OCI-LY1 (cell line): ENCODE results near the gene ANK3.

Experiments used
- EZH2 ChIP-seq: fragments of 200-600 bp; sonication (generic), shearing (Covaris generic); IDR thresholded peaks from 2 replicates; pipeline ENCODE4 v1.8.0; 2017; ENCODE audit warnings: borderline replicate concordance, mixed run types, mild to moderate bottlenecking, antibody characterized with exemption, low read length, moderate library complexity, mixed read lengths
- TF ChIP-seq, protein P1 (sequence below): fragments of 200-600 bp; sonication (generic), shearing (Covaris generic); IDR thresholded peaks from 2 replicates; pipeline ENCODE4 v1.5.1; 2017; ENCODE audit warnings: mild to moderate bottlenecking, antibody characterized with exemption, low read length, moderate library complexity, mixed read lengths

DNA sequence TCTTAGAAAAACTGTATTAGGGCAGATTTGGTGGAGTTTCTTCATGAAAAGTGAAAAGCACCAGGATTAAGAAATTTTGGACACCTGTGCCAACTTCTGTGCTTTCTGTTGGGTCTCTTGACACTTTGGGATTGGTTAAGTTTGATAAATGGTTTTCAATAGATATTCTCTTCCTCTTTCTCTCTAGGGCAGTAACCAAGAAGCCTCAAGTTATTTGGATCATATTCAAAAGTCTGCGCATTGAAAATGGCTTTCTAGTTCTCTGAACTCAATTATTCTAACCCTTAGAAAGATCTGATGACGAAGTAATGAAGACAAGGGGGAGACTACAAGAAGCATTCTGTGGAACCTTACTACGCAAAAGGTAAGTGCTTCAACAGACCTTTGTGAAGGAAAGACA, 339.3 kb downstream of the ANK3 start:
- TF ChIP-seq, protein P1, sequence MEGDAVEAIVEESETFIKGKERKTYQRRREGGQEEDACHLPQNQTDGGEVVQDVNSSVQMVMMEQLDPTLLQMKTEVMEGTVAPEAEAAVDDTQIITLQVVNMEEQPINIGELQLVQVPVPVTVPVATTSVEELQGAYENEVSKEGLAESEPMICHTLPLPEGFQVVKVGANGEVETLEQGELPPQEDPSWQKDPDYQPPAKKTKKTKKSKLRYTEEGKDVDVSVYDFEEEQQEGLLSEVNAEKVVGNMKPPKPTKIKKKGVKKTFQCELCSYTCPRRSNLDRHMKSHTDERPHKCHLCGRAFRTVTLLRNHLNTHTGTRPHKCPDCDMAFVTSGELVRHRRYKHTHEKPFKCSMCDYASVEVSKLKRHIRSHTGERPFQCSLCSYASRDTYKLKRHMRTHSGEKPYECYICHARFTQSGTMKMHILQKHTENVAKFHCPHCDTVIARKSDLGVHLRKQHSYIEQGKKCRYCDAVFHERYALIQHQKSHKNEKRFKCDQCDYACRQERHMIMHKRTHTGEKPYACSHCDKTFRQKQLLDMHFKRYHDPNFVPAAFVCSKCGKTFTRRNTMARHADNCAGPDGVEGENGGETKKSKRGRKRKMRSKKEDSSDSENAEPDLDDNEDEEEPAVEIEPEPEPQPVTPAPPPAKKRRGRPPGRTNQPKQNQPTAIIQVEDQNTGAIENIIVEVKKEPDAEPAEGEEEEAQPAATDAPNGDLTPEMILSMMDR, result no peak
- no peak for TF ChIP-seq EZH2
